Suprapubic skin (tissue), 4 donors: Measurements from ENCODE around the gene FMO1.

Experiments used
- POLR2A ChIP-seq, 2 donors: fragments of 450-650 bp; IDR thresholded peaks; one replicate each; pipeline ENCODE4 v1.6.1; 2017; ENCODE audit warnings: antibody characterized with exemption in 2 of 2, mild to moderate bottlenecking in 2 of 2, moderate library complexity in 2 of 2
- POLR2AphosphoS5 ChIP-seq, 3 donors: sonication (generic); formaldehyde crosslinking; IDR thresholded peaks; one replicate each; pipeline ENCODE4 v1.6.1; 2017; ENCODE audit warnings: antibody characterized with exemption in 3 of 3
- TF ChIP-seq, protein P1 (sequence below), 2 donors: fragments of 200-600 bp in 1 of 2; fragments of 450-650 bp in 1 of 2; sonication (generic) in 1 of 2; IDR thresholded peaks; one replicate each; pipeline ENCODE4 v1.5.1; 2016 to 2019; ENCODE audit warnings: antibody characterized with exemption in 2 of 2, mild to moderate bottlenecking in 1 of 2, moderate library complexity in 1 of 2

DNA sequence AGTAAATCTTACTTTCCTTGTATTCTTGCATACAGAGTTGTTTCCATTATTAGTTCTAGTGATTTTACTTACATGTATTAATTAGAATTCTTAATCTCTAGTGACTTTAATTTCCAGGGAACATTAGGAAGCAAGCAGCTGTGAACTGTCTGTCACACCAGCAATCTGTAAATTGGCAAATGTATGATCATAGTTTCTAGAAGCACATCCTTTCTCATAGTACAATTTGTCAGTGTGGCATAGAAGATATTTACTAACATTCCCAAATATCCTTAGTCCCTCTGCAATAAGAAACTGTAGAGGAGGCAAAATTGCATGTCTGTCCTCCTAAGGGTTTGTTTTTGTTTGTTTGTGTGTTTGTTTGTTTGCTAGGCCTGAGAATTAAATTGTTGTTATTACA, 17.0 kb upstream of the FMO1 start:
- TF ChIP-seq, protein P1, sequence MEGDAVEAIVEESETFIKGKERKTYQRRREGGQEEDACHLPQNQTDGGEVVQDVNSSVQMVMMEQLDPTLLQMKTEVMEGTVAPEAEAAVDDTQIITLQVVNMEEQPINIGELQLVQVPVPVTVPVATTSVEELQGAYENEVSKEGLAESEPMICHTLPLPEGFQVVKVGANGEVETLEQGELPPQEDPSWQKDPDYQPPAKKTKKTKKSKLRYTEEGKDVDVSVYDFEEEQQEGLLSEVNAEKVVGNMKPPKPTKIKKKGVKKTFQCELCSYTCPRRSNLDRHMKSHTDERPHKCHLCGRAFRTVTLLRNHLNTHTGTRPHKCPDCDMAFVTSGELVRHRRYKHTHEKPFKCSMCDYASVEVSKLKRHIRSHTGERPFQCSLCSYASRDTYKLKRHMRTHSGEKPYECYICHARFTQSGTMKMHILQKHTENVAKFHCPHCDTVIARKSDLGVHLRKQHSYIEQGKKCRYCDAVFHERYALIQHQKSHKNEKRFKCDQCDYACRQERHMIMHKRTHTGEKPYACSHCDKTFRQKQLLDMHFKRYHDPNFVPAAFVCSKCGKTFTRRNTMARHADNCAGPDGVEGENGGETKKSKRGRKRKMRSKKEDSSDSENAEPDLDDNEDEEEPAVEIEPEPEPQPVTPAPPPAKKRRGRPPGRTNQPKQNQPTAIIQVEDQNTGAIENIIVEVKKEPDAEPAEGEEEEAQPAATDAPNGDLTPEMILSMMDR (IDR thresholded peaks at IDR 0.05), result no peak
- no peak for TF ChIP-seq POLR2A (IDR thresholded peaks at IDR 0.05)
- no peak for TF ChIP-seq POLR2AphosphoS5 (IDR thresholded peaks at IDR 0.05)
